HG03432 (cell line): ENCODE data around the gene CCNC.

Source experiments
- ATAC-seq: cut with Tn5 transposase; IDR thresholded peaks from one replicate; pipeline ENCODE4 v1.9.1; 2021; ENCODE audit warnings: mild to moderate bottlenecking, moderate library complexity; ENCODE audit not compliant: unreplicated experiment

CCNC gene

GRCh38 chr6:99550046-99550748, 18.3 kb downstream of the CCNC start:
- ATAC-seq: no peak

- ATAC-seq: no peak
Observed at GRCh38 chr6:99548706-99549105, 19.8 kb downstream of the CCNC start.

GRCh38 chr6:99547526-99547925, 20.9 kb downstream of the CCNC start:
- ATAC-seq: no peak

- no peak for ATAC-seq
Observed at GRCh38 chr6:99545442-99545841, 23.0 kb downstream of the CCNC start.

- no peak for ATAC-seq
Observed at GRCh38 chr6:99543968-99544367, 24.5 kb downstream of the CCNC start.

GRCh38 chr6:99530627-99531026, 37.8 kb downstream of the CCNC start:
- no peak for ATAC-seq

- ATAC-seq: no peak
Observed at GRCh38 chr6:99522531-99522930, 45.9 kb downstream of the CCNC start.

- peak; percentile 32 for ATAC-seq
Observed at GRCh38 chr6:99521633-99522151, 46.8 kb downstream of the CCNC start.

- ATAC-seq: peak; percentile 98
Observed at GRCh38 chr6:99520855-99521632, 47.4 kb downstream of the CCNC start.

- no peak for ATAC-seq
Observed at GRCh38 chr6:99519446-99519845, 49.0 kb downstream of the CCNC start.

GRCh38 chr6:99514089-99514488, 54.4 kb downstream of the CCNC start:
- ATAC-seq: no peak

- ATAC-seq: no peak
Observed at GRCh38 chr6:99512033-99512432, 56.4 kb downstream of the CCNC start.

GRCh38 chr6:99507648-99508047, 60.8 kb downstream of the CCNC start:
- ATAC-seq: no peak

- no peak for ATAC-seq
Observed at GRCh38 chr6:99501762-99502161, 66.7 kb downstream of the CCNC start.

- no peak for ATAC-seq
Observed at GRCh38 chr6:99498421-99498820, 70.0 kb downstream of the CCNC start.

GRCh38 chr6:99495466-99495865, 73.0 kb downstream of the CCNC start:
- ATAC-seq: no peak
